Skeletal muscle cell (primary cell): ENCODE results near the gene IL20RB.
A peak's percentile ranks its signal among the peaks of the same experiment; 100 is the strongest.

Experiments used
- DNase-seq: peaks from one replicate; pipeline ENCODE4 v3.0.0-alpha.2; 2010; ENCODE audit warnings: low read depth
- H3K4me3 ChIP-seq: 2 replicates; pipeline ENCODE4 v1.5.1; 2011; ENCODE audit warnings: low read depth, mild to moderate bottlenecking, control low read depth, low read length, moderate library complexity

The IL20RB gene

GRCh38 chr3:136957751-136958288 is at the start of gene IL20RB:
IL20RB (plus strand) TSS chr3:136957983; CDS start chr3:136958114, 131 bp downstream.
- DNase-seq = peak; percentile 50
- no peak within 1 kb of the TSS for H3K4me3 ChIP-seq

- DNase-seq = no peak
- H3K4me3 ChIP-seq = no peak overlapping the region
These were observed 49.5 kb upstream of the IL20RB start for GRCh38 chr3:136908297-136908696.

GRCh38 chr3:136909187-136909586 is 48.6 kb upstream of the IL20RB start:
- DNase-seq = no peak
- H3K4me3 ChIP-seq = no peak overlapping the region

- no peak overlapping the region for H3K4me3 ChIP-seq
- DNase-seq = no peak
These were observed 47.1 kb upstream of the IL20RB start for GRCh38 chr3:136910697-136911096.

- no peak for DNase-seq
- no peak overlapping the region for H3K4me3 ChIP-seq
These were observed 44.6 kb upstream of the IL20RB start for GRCh38 chr3:136913168-136913567.

GRCh38 chr3:136914739-136915138 is 43.0 kb upstream of the IL20RB start:
- DNase-seq = no peak
- H3K4me3 ChIP-seq = no peak overlapping the region

- no peak for DNase-seq
- H3K4me3 ChIP-seq = no peak overlapping the region
These were observed 41.6 kb upstream of the IL20RB start for GRCh38 chr3:136916223-136916622.

- DNase-seq = no peak
- no peak overlapping the region for H3K4me3 ChIP-seq
These were observed 37.8 kb upstream of the IL20RB start for GRCh38 chr3:136919799-136920580.

GRCh38 chr3:136920904-136921611 is 36.7 kb upstream of the IL20RB start:
- no peak for DNase-seq
- no peak overlapping the region for H3K4me3 ChIP-seq

GRCh38 chr3:136925425-136926190 is 32.2 kb upstream of the IL20RB start:
- DNase-seq = no peak

GRCh38 chr3:136928240-136928639 is 29.5 kb upstream of the IL20RB start:
- no peak overlapping the region for H3K4me3 ChIP-seq
- DNase-seq = no peak

More at GRCh38 chr3:136925425-136926190, 32.2 kb upstream of the IL20RB start:
- no peak overlapping the region for H3K4me3 ChIP-seq

- DNase-seq = peak; percentile 14
- H3K4me3 ChIP-seq = no peak overlapping the region
These were observed 27.7 kb upstream of the IL20RB start for GRCh38 chr3:136929977-136930670.

- DNase-seq = no peak
- H3K4me3 ChIP-seq = no peak overlapping the region
These were observed 26.2 kb upstream of the IL20RB start for GRCh38 chr3:136931606-136932005.

- no peak overlapping the region for H3K4me3 ChIP-seq
- no peak for DNase-seq
These were observed 25.3 kb upstream of the IL20RB start for GRCh38 chr3:136932523-136932922.

- no peak for DNase-seq
- no peak overlapping the region for H3K4me3 ChIP-seq
These were observed 24.6 kb upstream of the IL20RB start for GRCh38 chr3:136932978-136933772.

- H3K4me3 ChIP-seq = no peak overlapping the region
- DNase-seq = no peak
These were observed 20.6 kb upstream of the IL20RB start for GRCh38 chr3:136937175-136937574.

- no peak overlapping the region for H3K4me3 ChIP-seq
- no peak for DNase-seq
These were observed 19.9 kb upstream of the IL20RB start for GRCh38 chr3:136937851-136938250.

GRCh38 chr3:136938334-136938733 is 19.4 kb upstream of the IL20RB start:
- H3K4me3 ChIP-seq = no peak overlapping the region
- no peak for DNase-seq

GRCh38 chr3:136939489-136939888 is 18.3 kb upstream of the IL20RB start:
- H3K4me3 ChIP-seq = no peak overlapping the region
- DNase-seq = no peak
